ENCODE measurements around the gene ENDOD1. TPM values are rescaled to one million over a fixed set of nuclear protein-coding genes. Genes with fewer than 3 reads are reported as not detected.

ENDOD1 gene
- total RNA-seq, 1 donor from 2014 or later, result 4.5 TPM

GRCh38 chr11:95082576-95083001 is 7.1 kb upstream of the ENDOD1 start:
- H3K9me3 Mint-ChIP-seq (ENCODE audit: unreplicated experiment), result no peaks in the 10 kb centered on the region

GRCh38 chr11:95084509-95084908 is 5.1 kb upstream of the ENDOD1 start:
- peaks cover 9% of the 10 kb centered on the region for H3K4me1 Mint-ChIP-seq (ENCODE audit: unreplicated experiment)
- TF ChIP-seq CTCF (IDR thresholded peaks at IDR 0.05; ENCODE audit: unreplicated experiment), result no peak
- H3K36me3 Mint-ChIP-seq (ENCODE audit: low read depth, unreplicated experiment), result no peaks in the 10 kb centered on the region
- peaks cover 8% of the 10 kb centered on the region for H3K27me3 Mint-ChIP-seq (ENCODE audit: unreplicated experiment)
- DNase-seq (ENCODE audit: low spot score), result no peak
- H3K27ac Mint-ChIP-seq (ENCODE audit: unreplicated experiment), result no peak overlapping the region
- no peak overlapping the region for H3K4me3 Mint-ChIP-seq (ENCODE audit: unreplicated experiment)
- no peaks in the 10 kb centered on the region for H3K9me3 Mint-ChIP-seq (ENCODE audit: unreplicated experiment)

More at GRCh38 chr11:95082576-95083001, 7.1 kb upstream of the ENDOD1 start:
- no peak for TF ChIP-seq CTCF (IDR thresholded peaks at IDR 0.05; ENCODE audit: unreplicated experiment)
- H3K27me3 Mint-ChIP-seq (ENCODE audit: unreplicated experiment), result no peaks in the 10 kb centered on the region
- H3K4me1 Mint-ChIP-seq (ENCODE audit: unreplicated experiment), result peaks cover 9% of the 10 kb centered on the region
- no peak overlapping the region for H3K4me3 Mint-ChIP-seq (ENCODE audit: unreplicated experiment)
- DNase-seq (ENCODE audit: low spot score), result no peak
- H3K36me3 Mint-ChIP-seq (ENCODE audit: low read depth, unreplicated experiment), result no peaks in the 10 kb centered on the region
- no peak overlapping the region for H3K27ac Mint-ChIP-seq (ENCODE audit: unreplicated experiment)

GRCh38 chr11:95085117-95085816 is 4.4 kb upstream of the ENDOD1 start:
- no peak for TF ChIP-seq CTCF (IDR thresholded peaks at IDR 0.05; ENCODE audit: unreplicated experiment)
- DNase-seq (ENCODE audit: low spot score), result no peak
- H3K4me1 Mint-ChIP-seq (ENCODE audit: unreplicated experiment), result peaks cover 9% of the 10 kb centered on the region
- no peak overlapping the region for H3K27ac Mint-ChIP-seq (ENCODE audit: unreplicated experiment)
- H3K27me3 Mint-ChIP-seq (ENCODE audit: unreplicated experiment), result peaks cover 8% of the 10 kb centered on the region
- no peaks in the 10 kb centered on the region for H3K36me3 Mint-ChIP-seq (ENCODE audit: low read depth, unreplicated experiment)
- no peaks in the 10 kb centered on the region for H3K9me3 Mint-ChIP-seq (ENCODE audit: unreplicated experiment)
- no peak overlapping the region for H3K4me3 Mint-ChIP-seq (ENCODE audit: unreplicated experiment)

GRCh38 chr11:95086151-95086550 is 3.5 kb upstream of the ENDOD1 start:
- peaks cover 14% of the 10 kb centered on the region for H3K27me3 Mint-ChIP-seq (ENCODE audit: unreplicated experiment)
- no peaks in the 10 kb centered on the region for H3K9me3 Mint-ChIP-seq (ENCODE audit: unreplicated experiment)
- H3K36me3 Mint-ChIP-seq (ENCODE audit: low read depth, unreplicated experiment), result no peaks in the 10 kb centered on the region
- no peak overlapping the region for H3K27ac Mint-ChIP-seq (ENCODE audit: unreplicated experiment)
- no peak overlapping the region for H3K4me3 Mint-ChIP-seq (ENCODE audit: unreplicated experiment)
- no peak for TF ChIP-seq CTCF (IDR thresholded peaks at IDR 0.05; ENCODE audit: unreplicated experiment)
- DNase-seq (ENCODE audit: low spot score), result no peak
- peaks cover 8% of the 10 kb centered on the region for H3K4me1 Mint-ChIP-seq (ENCODE audit: unreplicated experiment)

- Mint-ChIP-seq H3K9me3 (ENCODE audit: unreplicated experiment) (no peaks in the 10 kb centered on the region), H3K4me1 (ENCODE audit: unreplicated experiment) (peaks cover 3% of the 10 kb centered on the region), H3K4me3 (ENCODE audit: unreplicated experiment) (no peak overlapping the region), H3K27me3 (ENCODE audit: unreplicated experiment) (peaks cover 19% of the 10 kb centered on the region), H3K27ac (ENCODE audit: unreplicated experiment) (no peak overlapping the region), H3K36me3 (ENCODE audit: low read depth, unreplicated experiment) (peaks cover 2% of the 10 kb centered on the region)
- TF ChIP-seq CTCF (IDR thresholded peaks at IDR 0.05; ENCODE audit: unreplicated experiment), result no peak
- no peak for DNase-seq (ENCODE audit: low spot score)
Observed at GRCh38 chr11:95086836-95087570, 2.6 kb upstream of the ENDOD1 start.

Measured in endothelial cell (in vitro differentiated cells).